Measurements from ENCODE around the gene CXorf49.
"Not testable (repeated sequence)": the region's sequence is repeated elsewhere in the genome, so short reads cannot be mapped to it uniquely, and the experiment has no call there.

The CXorf49 gene

GRCh38 chrX:71671043-71671780, 46.9 kb downstream of the CXorf49 start:
- peak; percentile 66 for DNase-seq

DNA sequence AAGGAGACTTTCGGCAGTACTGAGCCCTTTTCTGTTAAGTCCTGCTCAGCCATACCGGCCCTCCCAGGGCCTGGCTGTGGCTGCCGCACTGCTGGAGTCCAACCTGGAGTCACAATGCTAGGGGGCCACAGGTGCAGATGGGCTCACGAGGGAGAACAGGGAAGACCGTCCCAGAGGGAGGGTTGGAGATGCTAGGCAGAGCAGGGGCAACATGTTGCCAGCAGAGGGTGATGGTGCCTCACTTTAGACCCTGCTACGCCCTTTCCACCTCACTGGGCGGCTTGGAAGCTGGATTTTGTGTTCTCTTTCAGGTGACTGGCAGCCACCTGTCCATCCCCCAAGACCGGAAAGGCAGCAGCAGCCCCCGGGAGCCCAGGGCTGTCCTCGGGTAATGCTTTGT, 48.1 kb downstream of the CXorf49 start:
- not testable (repeated sequence) for DNase-seq

DNA sequence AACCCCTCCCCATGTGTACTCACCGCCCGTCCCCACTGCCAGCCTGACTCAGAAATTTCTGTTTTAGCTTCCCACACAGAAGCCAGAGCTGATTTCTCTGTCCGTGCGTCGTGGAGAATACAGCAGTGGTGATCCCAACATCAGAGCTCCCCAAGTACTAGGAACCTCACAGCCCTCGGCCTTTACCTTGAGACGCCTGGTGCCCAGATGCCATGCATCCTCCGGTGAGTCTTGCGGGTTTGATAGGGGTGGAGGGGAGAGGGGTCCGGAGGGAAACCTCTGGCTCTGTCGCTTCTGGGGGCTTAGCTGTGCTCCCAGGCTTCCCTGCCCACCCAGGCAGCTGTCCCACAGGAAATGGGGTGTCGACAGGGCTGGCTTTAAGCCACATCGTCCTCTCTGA, 48.6 kb downstream of the CXorf49 start:
- no peak for DNase-seq

- no peak for DNase-seq
Observed at GRCh38 chrX:71668248-71668595, 49.9 kb downstream of the CXorf49 start.

DNA sequence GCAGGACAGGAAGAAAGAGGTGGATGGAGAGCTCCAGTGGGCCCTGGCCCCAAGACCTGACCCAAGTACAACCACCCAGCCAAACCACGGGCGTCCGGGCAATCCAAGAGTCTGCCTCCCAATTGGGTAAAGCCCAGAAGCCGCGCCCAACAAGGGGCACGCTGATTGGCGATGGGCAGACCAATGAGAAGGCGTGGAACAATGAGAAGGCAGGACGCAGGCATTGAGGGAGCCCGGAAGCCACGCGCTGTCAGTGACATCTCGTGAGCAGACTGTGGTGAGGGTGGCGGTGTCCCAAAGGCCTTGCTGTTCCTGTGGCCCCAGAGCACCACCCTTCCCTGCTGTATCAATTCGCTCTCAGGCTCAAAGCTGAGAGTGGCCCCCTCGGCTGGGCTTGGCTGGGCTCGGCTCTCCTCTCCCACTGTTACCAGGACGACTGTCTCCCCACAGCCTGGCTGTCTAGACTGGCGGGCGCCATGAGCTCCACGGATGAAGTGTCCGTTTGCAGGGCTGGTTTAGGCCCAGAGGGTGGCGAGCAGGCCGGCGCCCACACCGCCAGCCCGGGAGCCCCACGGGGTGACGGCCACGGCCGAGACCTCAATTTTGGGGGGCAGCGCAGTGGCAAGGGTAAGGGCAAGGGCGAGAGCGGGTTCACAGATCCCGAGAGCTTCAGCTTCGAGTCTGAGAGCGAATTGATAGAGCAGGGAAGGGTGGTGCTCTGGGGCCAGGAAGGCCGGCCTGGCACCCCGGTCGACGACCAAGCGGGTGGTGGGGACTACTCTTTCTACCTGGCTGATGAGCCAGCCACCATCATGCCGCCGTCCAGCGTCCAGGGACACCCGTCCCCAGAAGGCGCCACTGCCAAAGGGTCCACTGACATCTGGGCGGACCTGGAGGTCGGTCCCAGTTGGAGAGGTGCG, 50.5 kb downstream of the CXorf49 start, which contains the start of gene LOC101059915:
Gene LOC101059915 (plus strand): TSS at position 219 of the 920 bp plus-strand sequence.
- DNase-seq: no peak

DNA sequence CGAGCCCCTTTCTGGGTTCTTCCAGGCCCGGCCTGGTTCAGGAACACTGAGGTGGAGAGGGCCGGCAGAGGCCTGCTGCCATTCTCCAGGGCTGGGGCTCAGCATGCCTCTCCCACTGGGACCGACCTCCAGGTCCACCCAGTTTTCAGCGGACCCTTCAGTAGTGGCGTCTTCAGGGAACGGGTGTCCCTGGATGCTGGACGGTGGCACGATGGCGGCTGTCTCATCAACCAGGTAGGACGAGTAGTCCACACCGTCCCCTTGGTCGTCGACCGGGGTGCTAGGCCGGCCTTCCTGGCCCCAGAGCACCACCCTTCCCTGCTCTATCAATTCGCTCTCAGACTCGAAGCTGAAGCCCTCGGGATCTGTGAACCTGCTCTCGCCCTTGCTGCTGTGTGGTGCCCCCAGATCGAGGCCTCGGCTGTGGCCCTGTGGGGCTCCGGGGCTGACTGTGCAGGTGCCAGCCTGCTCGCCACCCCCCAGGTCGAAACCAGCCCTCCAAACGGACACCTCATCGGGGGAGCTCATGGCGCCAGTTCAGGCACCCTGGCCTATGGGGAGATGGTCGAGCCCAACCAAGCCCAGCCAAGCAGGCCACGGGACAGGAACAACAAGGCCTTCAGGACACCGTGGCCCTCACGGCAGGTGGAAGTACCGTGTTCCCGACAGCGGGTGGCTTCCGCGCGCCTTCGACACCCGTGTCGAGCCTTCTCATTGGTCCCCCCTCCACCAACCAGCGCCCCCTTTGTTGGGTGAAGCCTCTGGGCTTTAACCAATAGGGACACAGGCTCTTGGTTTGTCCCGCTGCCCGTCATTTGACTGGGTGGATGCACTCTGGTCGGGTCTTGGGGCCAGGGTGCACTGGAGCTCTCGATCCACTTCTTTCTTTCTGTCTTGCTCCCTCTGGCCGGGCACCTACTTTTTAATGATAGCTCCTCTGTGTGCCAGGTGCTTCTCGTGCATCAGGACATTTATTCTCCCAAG, 51.6 kb downstream of the CXorf49 start:
- DNase-seq: no peak

DNA sequence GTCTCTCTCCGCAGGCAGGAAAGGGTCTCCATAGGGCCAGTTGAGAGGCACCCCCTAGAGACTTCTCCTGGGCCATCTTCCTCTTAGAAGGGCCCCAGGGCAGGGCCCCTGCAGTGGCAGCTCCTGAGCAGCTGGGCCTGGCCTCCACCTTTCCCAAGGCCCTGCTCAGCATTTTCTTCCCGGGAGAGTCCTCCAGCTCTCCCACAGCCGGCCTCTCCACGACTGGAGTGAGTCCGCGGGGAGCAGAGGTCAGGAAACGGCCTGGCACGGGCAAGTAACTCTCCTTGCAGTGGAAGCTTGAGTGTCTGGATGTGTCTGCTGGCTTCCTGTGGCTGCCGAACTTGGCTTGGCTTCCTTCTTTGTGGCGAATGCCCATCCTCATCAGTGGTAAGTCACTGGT, 52.3 kb downstream of the CXorf49 start:
- DNase-seq: no peak

GRCh38 chrX:71664889-71665491, 53.1 kb downstream of the CXorf49 start:
- DNase-seq: no peak

All from stimulated activated naive CD4-positive, alpha-beta T cell treated with Interleukin-2 at 50 U/mL for 16 hours (primary cell).